NB4 (cell line): Measurements from ENCODE around the gene CCNE1.

Source experiments
- DNase-seq: peaks from one replicate; pipeline ENCODE4 v3.0.0; 2010; ENCODE audit warnings: low read depth
- H3K4me3 ChIP-seq: one replicate; pipeline ENCODE4 v1.5.1; 2011; ENCODE audit warnings: mild to moderate bottlenecking, low read depth, low read length, moderate library complexity
- MYC ChIP-seq: IDR thresholded peaks from 2 replicates; pipeline ENCODE4 v1.6.1; 2011; ENCODE audit warnings: low read depth, low read length
- POLR2A ChIP-seq: IDR thresholded peaks from 2 replicates; pipeline ENCODE4 v1.6.1; 2011; ENCODE audit warnings: mild to moderate bottlenecking; ENCODE audit not compliant: insufficient read length; ENCODE audit errors: extremely low read depth
- TF ChIP-seq, protein P1 (sequence below): IDR thresholded peaks from one replicate; pipeline ENCODE4 v1.5.1; 2012; ENCODE audit warnings: low read depth, low read length
- TF ChIP-seq, protein P2 (sequence below): IDR thresholded peaks from 2 replicates; pipeline ENCODE4 v1.6.1; 2011; ENCODE audit warnings: low read depth, low read length

The CCNE1 gene

DNA sequence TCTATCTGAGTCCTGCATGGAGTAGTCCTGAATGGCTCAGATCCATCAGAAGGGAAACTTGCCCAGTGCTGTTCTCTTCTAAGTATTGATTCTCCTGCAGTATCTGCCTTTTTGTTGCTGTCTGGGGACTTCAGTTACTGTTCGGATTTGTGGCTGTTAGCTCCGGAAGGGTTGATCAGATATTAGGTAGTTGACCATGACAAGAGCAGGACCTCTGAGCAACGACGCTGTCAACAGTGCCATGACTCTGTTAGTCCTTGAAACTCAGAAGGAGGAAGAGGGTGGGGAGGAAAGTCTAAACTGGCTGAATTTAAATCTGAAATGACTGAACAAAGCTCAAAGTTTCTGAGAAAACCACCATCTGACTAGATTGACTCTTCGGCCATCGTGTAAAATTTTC lies 42.2 kb downstream of the CCNE1 start:
- no peak for DNase-seq
- H3K4me3 ChIP-seq, result no peak overlapping the region
- TF ChIP-seq, protein P1, sequence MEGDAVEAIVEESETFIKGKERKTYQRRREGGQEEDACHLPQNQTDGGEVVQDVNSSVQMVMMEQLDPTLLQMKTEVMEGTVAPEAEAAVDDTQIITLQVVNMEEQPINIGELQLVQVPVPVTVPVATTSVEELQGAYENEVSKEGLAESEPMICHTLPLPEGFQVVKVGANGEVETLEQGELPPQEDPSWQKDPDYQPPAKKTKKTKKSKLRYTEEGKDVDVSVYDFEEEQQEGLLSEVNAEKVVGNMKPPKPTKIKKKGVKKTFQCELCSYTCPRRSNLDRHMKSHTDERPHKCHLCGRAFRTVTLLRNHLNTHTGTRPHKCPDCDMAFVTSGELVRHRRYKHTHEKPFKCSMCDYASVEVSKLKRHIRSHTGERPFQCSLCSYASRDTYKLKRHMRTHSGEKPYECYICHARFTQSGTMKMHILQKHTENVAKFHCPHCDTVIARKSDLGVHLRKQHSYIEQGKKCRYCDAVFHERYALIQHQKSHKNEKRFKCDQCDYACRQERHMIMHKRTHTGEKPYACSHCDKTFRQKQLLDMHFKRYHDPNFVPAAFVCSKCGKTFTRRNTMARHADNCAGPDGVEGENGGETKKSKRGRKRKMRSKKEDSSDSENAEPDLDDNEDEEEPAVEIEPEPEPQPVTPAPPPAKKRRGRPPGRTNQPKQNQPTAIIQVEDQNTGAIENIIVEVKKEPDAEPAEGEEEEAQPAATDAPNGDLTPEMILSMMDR, result no peak
- no peak for TF ChIP-seq POLR2A
- no peak for TF ChIP-seq MYC
- TF ChIP-seq, protein P2, sequence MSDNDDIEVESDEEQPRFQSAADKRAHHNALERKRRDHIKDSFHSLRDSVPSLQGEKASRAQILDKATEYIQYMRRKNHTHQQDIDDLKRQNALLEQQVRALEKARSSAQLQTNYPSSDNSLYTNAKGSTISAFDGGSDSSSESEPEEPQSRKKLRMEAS, result no peak

DNA sequence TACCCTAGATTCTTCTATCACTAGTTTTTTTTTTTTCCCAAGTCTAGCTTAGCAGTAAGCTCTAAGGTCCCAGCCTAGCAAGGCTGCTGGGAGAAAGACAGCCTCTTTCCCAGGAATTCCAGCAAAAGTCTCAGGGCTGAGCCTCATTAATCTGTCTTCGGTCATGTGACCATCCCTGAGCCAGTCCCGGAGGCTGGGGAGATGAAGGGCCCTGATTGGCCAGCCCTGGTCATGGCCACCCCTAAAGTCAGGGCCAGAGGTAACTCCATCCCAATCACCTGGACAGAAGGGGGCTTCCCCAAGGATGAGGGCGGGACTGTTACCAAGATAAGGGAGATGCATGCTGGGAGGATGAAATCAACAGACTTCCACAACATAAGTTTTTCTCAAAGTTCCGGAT lies 43.3 kb downstream of the CCNE1 start:
- H3K4me3 ChIP-seq, result no peak overlapping the region
- TF ChIP-seq, protein P1, result no peak
- no peak for TF ChIP-seq POLR2A
- no peak for TF ChIP-seq MYC
- TF ChIP-seq, protein P2, result no peak
- no peak for DNase-seq

DNA sequence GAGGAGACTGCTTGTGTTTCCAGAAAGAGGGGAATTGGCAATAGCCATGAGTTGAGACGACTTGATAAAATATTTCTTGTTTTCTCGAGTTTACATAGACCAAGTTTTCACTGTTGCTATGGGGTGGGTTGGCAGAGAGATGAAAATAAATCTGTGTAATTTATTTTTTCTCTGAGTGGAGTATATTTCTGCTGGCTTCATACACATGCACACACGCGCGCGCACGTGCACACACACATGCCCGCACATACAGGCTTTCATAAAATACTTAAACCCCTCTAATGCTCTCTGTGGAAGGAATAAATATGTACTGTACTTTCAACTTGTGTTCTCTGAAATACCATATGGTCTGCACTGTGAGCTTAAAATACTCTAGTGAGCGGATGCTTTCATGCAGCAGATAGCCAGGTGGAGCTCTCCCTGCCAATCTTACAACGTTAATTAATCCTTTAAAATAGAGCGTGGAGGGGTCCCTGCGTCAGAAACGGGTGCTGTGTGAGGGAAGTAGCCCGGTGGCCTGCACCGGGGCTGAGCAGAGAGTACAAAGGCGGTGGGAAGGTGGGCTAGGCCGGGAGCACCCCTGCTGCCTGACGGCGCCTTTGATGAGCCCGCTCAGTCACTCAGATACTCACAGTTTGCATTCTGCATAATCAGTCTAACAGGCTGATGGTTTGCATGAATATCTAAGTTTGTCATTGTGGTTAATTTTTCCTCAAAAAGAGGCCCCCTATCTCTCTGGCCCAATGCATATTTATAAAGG lies 44.1 kb downstream of the CCNE1 start:
- no peak for DNase-seq
- no peak for TF ChIP-seq POLR2A
- TF ChIP-seq, protein P1, result no peak
- TF ChIP-seq, protein P2, result no peak
- no peak for TF ChIP-seq MYC
- no peak overlapping the region for H3K4me3 ChIP-seq

DNA sequence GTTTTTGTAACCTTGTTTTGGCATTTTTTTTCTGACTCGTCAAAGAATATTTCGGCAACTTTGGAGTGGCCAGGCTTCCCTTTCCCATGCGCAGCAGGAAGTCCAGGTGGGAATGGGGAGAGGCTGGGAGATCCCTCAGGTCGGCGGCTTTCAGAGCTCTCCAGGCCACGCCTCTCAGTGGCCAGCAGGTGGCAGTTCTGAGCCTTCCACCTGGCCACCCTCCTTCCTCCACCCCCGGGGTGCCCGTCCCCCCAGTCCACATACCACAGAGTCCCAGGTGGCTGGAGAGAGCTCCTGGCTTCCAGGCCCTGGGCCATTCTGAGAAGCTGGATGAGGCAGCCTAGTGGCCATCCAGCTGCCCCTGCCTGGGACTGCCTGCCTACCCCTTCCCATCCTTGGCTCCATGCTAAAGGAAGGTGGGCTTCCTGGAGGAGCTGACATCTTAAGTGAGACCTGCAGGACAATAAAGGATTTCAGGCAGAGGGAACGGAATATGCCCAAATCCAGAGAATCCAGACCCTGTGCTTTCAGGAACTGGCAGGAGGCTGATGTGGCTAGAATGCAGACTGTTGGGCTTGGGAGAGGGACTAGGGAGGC lies 46.3 kb downstream of the CCNE1 start:
- TF ChIP-seq MYC (no peak), POLR2A (no peak)
- TF ChIP-seq, protein P1, result peak; percentile 36
- no peak overlapping the region for H3K4me3 ChIP-seq
- peak; percentile 18 for DNase-seq

DNA sequence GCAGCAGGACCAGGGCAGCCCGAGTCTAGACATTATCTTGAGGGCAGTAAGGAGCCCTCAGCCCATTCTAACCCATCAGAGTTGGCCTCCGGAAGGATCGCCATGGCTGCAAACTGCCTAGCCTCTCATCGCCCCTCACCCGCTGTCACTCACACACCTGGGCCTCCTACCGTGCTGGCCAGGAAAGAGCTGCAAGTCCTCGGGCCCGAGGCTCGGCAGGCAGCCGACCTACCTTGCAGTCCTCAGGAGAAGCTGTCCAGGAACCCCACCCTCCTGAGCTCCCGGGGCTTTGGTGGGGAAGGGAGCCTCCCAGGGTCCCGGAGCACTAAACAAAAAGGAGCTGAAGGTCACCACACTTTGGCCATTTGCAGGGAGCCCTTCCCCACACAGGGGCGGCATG lies 46.8 kb downstream of the CCNE1 start:
- H3K4me3 ChIP-seq, result no peak overlapping the region
- TF ChIP-seq POLR2A (no peak), MYC (no peak)
- TF ChIP-seq, protein P2, result no peak
- TF ChIP-seq, protein P1, result no peak
- DNase-seq, result no peak

DNA sequence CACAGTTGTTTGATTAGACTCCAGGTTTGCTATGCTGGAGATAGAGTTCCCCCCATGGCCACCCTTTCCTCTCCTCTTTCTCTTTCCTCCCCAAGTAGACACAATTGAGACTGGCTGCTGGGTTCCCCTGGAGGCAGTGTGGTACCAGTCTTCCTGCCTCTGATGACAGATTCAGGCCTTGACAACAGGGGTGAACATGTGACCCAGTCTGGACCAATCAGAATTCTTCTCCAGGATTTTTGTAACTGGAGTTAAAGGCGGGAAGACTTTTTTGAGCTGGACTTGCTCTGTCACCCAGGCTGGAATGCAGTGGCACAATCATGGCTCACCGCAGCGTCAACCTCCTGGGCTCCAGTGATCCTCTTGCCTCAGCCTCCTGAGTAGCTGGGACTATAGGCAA lies 48.7 kb downstream of the CCNE1 start:
- no peak for DNase-seq
- no peak overlapping the region for H3K4me3 ChIP-seq
- TF ChIP-seq POLR2A (no peak), MYC (no peak)
- TF ChIP-seq, protein P1, result no peak
- TF ChIP-seq, protein P2, result no peak
